ENCODE measurements around the gene MRAS. TPM values are rescaled to one million over a fixed set of nuclear protein-coding genes. Genes with fewer than 3 reads are reported as not detected.
A peak's percentile ranks its signal among the peaks of the same experiment; 100 is the strongest.

Gene MRAS
- total and polyA plus RNA-seq, 2 of the 8 experiments (the other 6 are each of a cell fraction or from before 2014, with no cell fraction given), result 10.6 to 16.2 TPM

DNA sequence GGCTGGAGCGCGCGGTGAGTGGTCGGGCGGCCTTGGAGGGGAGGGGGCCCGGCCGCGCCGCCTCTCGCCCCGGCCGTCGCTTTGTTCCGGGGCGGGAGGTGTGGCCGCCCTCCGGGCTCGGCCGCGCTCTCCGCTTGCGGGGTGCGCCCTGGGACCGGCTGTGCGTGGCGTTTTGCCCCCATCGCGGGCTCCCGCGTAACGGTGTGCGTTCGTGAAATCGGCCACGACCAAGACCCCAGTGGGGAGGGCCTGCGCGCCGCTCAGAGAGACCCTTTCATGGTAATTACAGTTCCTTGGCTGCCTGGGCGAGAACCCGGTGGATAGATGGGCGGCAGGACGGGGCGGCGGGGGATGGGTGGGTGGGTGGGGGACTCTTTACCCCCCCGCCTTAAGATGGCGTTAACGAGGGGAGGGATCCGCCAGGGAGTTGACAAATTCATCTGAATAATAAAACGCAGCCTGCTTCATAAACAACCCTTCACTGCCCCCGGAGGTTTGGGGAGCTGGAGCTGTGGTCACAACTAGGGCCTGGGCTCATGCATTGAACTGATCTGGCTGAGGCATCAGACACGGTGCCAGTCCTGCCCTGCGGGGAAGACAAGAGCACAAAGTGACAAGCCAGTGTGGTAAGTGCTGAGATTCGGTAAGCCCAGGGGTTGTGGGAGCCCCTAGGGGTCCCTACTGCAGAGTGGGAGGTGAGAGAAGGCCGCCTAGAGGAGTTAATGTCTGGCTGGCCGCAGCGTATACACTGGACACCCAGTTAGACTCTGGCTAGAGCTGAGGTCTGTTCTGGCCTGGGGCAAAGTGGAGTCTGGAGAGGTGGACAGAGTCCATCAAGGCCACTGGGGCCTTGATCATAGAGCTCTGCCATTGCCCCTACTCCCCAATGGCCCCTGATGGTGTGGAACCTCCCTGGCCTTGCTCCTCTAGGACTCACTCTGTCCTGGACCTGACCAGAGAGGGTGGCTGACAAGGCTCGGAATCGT is 668 bp downstream of the MRAS start:
- Histone ChIP-seq H3K14ac (ENCODE audit: insufficient read length) (no peak overlapping the region), H3K56ac (replicated peaks; ENCODE audit: insufficient read length, low read depth, low read length) (no peak overlapping the region), H4K5ac (ENCODE audit: insufficient read length, low read depth, low read length) (no peak overlapping the region), H3K4me1 (replicated peaks in 1 of 4; ENCODE audit: control insufficient read depth in 3 of 4, insufficient read depth in 4 of 4, low read length in 3 of 4) (peaks cover 0 to 10% (median 4%) of the 10 kb centered on the region in 4 experiments; a peak in 3 of 7 replicates), H3K27ac (ENCODE audit: low read depth, low read length) (no peak overlapping the region; the same call in 1 of the 2 replicates), H3K79me2 (ENCODE audit: control insufficient read depth in 1 of 2, insufficient read depth in 2 of 2, low read length in 2 of 2) (no peaks in the 10 kb centered on the region), H3K79me1 (ENCODE audit: low read depth, low read length) (no peaks in the 10 kb centered on the region; the same call in 1 of the 2 replicates), H3K18ac (ENCODE audit: extremely low read depth, low read length) (peak overlapping the region; percentile 40), H2BK12ac (ENCODE audit: low read depth, low read length) (peak overlapping the region; percentile 6; the same call in 1 of the 2 replicates), H2AFZ (ENCODE audit: low read length) (peak overlapping the region; percentile 22; the same call in 1 of the 2 replicates), H2AK5ac (ENCODE audit: low read depth, low read length) (no peak overlapping the region), H4K8ac (ENCODE audit: extremely low read depth, insufficient read depth, low read length) (peak overlapping the region; percentile 94), H3K4me2 (ENCODE audit: insufficient read depth in 1 of 2, low read depth in 2 of 2, low read length in 2 of 2) (peak overlapping the region; percentile 74 to 78), H3K9me3 (ENCODE audit: insufficient read depth in 2 of 2, low read depth in 1 of 2, low read length in 1 of 2) (no peaks in the 10 kb centered on the region), H3K9ac (replicated peaks in 1 of 4; ENCODE audit: extremely low read depth in 1 of 4, low read depth in 3 of 4, low read length in 3 of 4) (peak overlapping the region; percentile 35 to 71 (median 62); a peak in 5 of 7 replicates), H4K20me1 (replicated peaks in 1 of 2; ENCODE audit: control insufficient read depth in 1 of 2, insufficient read depth in 2 of 2, low read length in 2 of 2) (no peaks in the 10 kb centered on the region), H3K36me3 (ENCODE audit: control insufficient read depth in 2 of 4, insufficient read depth in 4 of 4, low read length in 3 of 4) (no peaks in the 10 kb centered on the region), H2BK15ac (ENCODE audit: low read length) (no peak overlapping the region; the same call in 1 of the 2 replicates), H3K4ac (replicated peaks; ENCODE audit: insufficient read length, low read depth, low read length) (no peak overlapping the region), H4K91ac (replicated peaks; ENCODE audit: insufficient read length, low read length) (peak overlapping the region; percentile 69), H3K23ac (ENCODE audit: insufficient read length) (no peak overlapping the region), H2BK5ac (ENCODE audit: low read depth, low read length) (no peak overlapping the region), H3K4me3 (ENCODE audit: extremely low read depth in 1 of 4, insufficient read depth in 2 of 4, low read depth in 3 of 4, low read length in 4 of 4) (peak overlapping the region; percentile 54 to 87 (median 61)), H2BK20ac (ENCODE audit: low read length) (no peak overlapping the region), H2BK120ac (replicated peaks; ENCODE audit: low read depth, low read length) (no peak overlapping the region), H3K27me3 (replicated peaks in 1 of 4; ENCODE audit: control insufficient read depth in 3 of 4, extremely low read depth in 1 of 4, insufficient read depth in 3 of 4, low read length in 3 of 4) (peaks cover 0 to 13% (median 4%) of the 10 kb centered on the region in 4 experiments; a peak in 3 of 7 replicates), H3K23me2 (ENCODE audit: low read depth, low read length) (peaks cover 2% of the 10 kb centered on the region; the same call in 1 of the 2 replicates)
- no peak for TF ChIP-seq GABPA (IDR thresholded peaks at IDR 0.05; ENCODE audit: borderline replicate concordance, insufficient read depth, low read length)
- no peak for TF ChIP-seq TAF7 (optimal IDR thresholded peaks at IDR 0.05; ENCODE audit: borderline replicate concordance, low read depth, low read length)
- TF ChIP-seq KDM4A (IDR thresholded peaks at IDR 0.05; ENCODE audit: low read depth, low read length, severe bottlenecking), result peak; percentile 35
- no peak for TF ChIP-seq CBX5 (IDR thresholded peaks at IDR 0.05; ENCODE audit: low read depth, low read length)
- TF ChIP-seq CREB1 (IDR thresholded peaks at IDR 0.05), result no peak; the same call in 1 of the 2 replicates
- no peak for TF ChIP-seq SUZ12 (IDR thresholded peaks at IDR 0.05; ENCODE audit: low read length)
- no peak for TF ChIP-seq SP4 (IDR thresholded peaks at IDR 0.05; ENCODE audit: low read length)
- TF ChIP-seq BACH1 (IDR thresholded peaks at IDR 0.05; ENCODE audit: low read length), result 0 out of 2 replicates have a peak, but pooled peaks have one; percentile 23
- TF ChIP-seq CEBPB (IDR thresholded peaks at IDR 0.05; ENCODE audit: low read depth, low read length), result no peak
- peak in 1 of 2 experiments; percentile 61 for DNase-seq (ENCODE audit: low read depth in 1 of 2, low spot score in 2 of 2)
- no peak for FAIRE-seq
- POLR2A ChIA-PET (ENCODE audit: partially characterized antibody), result interaction anchor here (0.6 to 2.4 kb wide), 16 partner anchors 9 to 515 kb away, joined by 3 to 9 read pairs (median 4); partner anchors contain the start of gene ARMC8
- 17% methylated on average over 33 of the region's 58 CpGs; no CpG with 5 or more reads in 1 of the 2 experiments for WGBS, 2 experiments (ENCODE audit: extremely low coverage in 1 of 2, insufficient coverage in 1 of 2, insufficient read length in 1 of 2, insufficient replicate concordance in 2 of 2, low coverage in 1 of 2, low lambda C conversion rate in 2 of 2, missing lambda C conversion rate in 1 of 2)
- CTCF ChIA-PET (ENCODE audit: partially characterized antibody), result interaction anchor here (1.0 to 8.5 kb wide), 19 partner anchors 9 to 566 kb away, joined by 3 to 66 read pairs (median 4); partner anchors contain the start of gene DBR1
